ENCODE results near the gene PABPN1.

DNA sequence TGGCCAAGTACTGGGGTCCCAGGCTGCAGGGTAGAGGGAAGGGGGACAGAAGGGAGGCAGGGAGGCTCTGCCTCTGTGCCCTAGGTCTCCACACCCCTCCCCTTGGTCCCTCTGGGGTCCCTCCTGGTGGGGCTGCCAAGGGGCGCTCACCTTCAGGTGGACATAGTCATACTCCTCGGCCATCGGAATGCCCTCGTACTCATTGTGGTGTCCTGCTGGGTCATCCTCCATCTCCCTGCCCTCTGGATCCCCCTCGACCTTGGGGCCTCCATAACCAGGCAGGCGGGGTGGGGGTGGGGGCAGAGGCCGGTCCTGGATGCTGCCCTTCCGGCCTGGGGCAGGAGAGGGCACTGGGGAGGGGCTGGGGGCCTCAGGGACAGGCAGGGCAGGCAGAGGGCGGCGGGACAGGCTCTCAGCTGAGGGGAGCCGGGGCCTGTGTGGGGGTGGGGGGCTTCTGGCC, 37.9 kb downstream of the PABPN1 start:
- TF ChIP-seq, protein P1, sequence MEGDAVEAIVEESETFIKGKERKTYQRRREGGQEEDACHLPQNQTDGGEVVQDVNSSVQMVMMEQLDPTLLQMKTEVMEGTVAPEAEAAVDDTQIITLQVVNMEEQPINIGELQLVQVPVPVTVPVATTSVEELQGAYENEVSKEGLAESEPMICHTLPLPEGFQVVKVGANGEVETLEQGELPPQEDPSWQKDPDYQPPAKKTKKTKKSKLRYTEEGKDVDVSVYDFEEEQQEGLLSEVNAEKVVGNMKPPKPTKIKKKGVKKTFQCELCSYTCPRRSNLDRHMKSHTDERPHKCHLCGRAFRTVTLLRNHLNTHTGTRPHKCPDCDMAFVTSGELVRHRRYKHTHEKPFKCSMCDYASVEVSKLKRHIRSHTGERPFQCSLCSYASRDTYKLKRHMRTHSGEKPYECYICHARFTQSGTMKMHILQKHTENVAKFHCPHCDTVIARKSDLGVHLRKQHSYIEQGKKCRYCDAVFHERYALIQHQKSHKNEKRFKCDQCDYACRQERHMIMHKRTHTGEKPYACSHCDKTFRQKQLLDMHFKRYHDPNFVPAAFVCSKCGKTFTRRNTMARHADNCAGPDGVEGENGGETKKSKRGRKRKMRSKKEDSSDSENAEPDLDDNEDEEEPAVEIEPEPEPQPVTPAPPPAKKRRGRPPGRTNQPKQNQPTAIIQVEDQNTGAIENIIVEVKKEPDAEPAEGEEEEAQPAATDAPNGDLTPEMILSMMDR (IDR thresholded peaks at IDR 0.05) = no peak
- TF ChIP-seq EZH2 (IDR thresholded peaks at IDR 0.05) = no peak
